GM19395 (cell line): ENCODE results near the gene ZNF532.

Experiments
- ATAC-seq: cut with Tn5 transposase; IDR thresholded peaks from one replicate; pipeline ENCODE4 v1.9.1; 2021; ENCODE audit warnings: mild to moderate bottlenecking, moderate library complexity; ENCODE audit not compliant: unreplicated experiment

Gene ZNF532

DNA sequence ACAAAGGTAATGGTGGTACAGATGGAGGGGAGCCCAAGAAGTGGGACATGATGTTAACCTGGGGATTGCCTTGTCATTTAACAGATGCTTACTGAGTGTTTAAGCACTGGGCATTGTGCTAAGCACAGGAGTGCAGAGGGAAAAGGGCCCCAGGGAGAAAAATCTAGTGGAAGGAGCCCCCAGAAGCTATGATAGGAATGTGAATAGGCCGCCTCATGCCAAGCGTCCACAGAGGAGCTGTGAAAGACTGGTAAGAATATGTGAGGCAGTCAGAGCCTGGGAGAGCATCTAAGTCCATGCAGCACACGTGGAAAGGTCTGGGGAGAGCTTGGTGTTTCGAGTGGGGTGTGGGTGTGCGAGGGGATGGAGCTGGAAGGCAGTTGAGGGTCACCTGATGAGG is 5.5 kb downstream of the ZNF532 start:
- no peak for ATAC-seq

DNA sequence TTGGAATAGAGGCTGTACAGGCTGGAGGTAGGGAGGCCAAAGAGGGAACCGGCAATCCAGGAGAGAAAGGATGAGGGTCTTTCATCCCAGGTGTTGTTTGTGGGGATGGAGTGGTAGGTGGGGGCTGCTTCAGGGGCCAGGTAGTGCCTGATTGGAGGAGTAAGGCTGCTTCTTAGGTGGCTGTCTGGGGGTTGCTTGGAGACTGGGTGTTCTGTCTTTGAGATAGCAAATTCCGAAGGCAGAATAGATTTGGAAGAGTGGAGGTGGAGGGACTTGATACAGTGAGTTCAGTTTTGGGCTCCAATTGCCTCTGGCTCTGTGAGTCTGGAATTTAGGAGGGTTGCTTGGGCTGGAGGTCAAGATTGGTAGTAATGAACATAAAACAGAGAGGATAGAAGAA is 5.9 kb downstream of the ZNF532 start:
- ATAC-seq, result no peak

DNA sequence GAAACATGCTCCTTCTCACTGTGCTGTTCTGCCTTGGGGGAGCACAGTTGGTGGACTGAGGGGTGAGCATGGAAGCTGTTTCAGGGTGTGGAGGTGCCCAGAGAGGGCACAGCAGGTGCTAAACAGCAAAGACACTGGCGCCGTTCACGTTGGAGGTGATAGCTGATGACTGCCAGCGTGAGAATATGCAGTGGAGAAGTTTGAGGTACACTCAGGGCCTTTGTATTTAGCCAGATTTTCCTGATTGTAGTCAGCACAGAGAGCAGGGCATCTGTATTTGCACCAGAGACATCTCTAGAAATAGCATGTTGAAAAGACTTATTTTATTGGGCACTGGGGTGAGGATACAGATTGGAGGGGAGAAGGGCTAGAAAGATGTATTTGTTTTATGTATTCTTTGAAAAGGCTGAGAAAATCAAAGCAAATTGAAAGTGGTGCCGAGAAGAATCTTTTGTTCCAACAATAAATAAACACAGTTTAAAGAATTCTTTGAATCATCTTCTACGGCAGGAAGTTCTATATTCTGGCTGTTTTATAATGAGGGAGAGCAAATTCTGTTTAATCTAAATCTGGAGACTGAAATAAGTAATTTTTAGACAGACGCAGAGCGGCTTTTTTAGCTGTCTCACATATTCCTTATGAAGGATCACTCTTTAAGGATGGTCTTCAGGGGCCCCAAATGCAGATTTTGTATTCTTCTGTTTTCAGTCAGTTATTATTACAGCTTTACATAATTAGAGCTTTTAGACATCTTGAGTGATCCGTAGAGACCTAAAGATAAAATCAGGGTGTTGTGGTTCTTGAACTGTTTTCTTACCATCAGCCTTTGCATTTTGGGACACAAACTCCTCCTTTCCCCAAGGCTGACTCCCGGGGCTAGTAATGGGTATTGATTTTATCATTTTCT is 7.1 kb downstream of the ZNF532 start:
- no peak for ATAC-seq

DNA sequence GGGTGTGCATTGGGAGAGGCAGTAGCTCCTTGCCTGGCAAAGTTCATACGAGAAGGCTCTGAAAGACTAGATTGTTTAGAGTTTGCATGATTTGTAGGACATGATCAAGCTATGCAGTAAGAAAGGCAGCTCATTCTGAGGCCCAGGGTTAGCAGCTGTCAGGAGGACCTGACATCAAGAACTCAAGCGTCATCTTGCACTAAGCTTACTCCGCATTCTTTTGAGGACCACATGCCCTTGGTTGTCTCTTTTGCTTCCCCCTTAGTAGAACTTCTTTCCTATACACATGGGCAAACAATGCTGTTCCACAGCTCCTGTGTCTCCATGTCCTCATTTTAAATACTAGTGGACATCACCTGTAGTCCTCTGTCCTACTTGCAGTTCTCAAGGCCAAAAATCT is 14.0 kb downstream of the ZNF532 start:
- no peak for ATAC-seq

DNA sequence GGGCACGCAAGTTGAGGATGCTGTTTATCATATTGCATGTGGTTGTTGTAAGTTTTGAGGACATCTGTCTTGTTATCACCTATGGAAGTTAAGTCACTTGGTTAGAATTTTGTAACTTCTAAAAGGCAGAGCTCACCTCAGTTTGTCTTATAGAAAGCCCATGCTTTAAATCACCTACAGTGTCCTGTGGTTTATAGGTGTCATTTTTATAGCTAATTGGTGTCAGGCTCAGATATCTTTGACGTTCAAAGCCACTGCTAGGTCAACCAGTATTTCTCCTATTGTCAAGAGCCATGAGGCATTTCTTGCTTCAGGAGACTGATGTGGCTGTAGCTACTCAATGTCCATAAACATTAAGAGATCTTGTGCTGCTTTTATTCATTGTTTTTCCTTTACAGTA is 16.8 kb downstream of the ZNF532 start:
- no peak for ATAC-seq

DNA sequence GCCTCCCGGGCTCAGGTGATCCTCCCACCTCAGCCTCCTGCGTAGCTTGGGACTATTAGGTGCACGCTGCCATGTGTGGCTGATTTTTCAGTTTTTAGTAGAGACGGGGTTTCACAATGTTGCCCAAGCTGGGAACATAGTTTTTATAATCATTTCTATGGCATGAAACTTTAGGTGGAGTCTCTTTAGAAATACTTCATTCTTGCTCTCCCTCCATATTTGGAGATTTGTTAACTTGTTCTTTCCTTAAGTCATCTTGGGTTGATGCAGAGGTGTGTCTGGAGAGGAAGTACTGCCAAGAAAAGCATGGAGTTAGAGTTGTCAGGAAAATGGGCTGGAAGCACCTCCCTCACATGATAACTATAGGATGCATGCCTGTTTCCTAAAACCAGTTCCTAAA is 17.4 kb downstream of the ZNF532 start:
- no peak for ATAC-seq

DNA sequence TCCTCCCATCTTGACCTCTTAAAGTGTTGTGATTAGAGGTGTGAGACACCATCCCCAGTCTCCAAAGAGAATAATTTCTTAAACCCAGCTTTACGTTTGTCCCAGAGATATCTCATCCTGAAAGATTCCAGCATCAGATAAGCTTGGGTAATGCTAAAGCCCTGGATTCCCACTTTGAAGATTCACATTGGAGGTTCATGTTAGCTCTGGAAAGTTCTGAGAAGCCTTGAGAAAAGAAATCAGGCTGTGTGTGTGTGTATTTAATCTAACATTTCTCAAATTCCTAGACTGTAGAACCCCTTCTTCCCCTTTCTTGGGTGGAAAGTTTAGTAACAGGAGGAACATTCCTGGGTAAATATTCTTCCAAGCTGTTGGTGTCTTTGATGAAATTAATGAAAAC is 18.0 kb downstream of the ZNF532 start:
- ATAC-seq, result no peak

DNA sequence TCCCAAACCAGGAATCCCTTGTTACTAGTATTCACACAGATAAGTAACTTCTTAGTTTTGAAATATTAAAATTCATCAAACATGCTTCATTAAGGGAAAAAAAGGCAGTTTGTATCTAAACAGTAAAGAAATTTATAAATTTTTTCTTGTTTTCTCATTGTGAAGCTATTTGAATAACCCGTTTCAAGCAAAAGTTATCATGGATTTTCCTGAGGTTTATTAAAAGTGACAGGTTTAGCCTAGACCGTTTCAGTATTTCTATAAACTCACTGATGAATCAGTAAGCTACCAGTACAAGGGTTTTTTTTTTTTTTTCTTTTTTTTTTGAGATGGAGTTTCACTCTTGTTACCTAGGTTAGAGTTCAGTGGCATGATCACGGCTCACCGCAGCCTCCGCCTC is 20.0 kb downstream of the ZNF532 start:
- no peak for ATAC-seq

DNA sequence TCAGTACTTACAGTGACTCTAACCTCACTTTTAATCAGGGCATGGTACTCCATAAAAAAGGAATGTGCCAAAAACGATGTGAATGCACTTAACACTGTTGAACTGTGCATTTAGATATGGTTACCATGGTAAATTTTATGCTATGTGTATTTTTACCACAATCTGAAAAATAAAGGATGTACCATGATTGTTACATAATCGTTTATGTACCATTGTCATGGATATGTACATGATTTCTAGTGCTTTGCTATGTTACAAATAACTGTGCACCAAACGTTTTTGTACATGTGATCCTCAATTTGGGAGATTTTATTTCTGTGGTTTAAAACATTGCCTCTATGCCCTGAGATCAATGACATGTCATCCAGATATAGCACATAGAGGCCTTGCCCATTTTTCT is 21.8 kb downstream of the ZNF532 start:
- no peak for ATAC-seq

DNA sequence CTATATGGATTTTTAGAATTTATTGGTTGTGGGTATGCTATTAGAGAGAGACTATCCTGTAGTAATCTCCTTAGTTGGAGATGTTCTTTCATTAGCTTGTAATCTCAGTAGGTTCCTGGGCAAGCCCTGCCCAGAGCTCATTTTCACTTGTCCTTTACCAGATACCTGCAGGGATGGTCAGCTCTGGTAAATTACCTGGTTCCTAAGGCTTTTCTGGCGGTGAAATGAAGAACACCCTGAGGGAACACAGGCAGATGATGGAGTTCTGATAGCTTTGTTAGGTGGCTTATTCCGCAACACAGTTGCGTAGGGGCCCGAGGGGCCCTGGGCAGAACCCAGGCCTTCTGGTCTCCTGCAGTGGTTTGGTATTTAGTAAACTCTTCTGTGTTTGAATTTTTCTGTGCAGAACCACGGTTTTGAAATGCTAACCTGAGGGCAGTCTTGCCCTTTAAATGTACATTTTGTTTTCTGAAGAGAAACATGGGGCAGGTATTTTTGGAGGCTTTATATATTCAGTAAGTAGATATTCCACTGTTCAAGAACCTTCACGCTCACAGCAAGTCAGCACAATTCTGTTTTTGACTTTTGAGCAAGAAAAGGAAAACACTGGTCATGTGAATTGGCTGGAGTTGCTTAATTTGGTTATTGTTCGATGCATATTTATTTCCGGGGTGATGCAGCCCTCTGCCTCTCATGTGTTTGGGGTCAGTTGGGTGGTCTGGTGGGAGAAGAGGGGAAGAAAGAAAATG is 22.4 kb downstream of the ZNF532 start:
- no peak for ATAC-seq

DNA sequence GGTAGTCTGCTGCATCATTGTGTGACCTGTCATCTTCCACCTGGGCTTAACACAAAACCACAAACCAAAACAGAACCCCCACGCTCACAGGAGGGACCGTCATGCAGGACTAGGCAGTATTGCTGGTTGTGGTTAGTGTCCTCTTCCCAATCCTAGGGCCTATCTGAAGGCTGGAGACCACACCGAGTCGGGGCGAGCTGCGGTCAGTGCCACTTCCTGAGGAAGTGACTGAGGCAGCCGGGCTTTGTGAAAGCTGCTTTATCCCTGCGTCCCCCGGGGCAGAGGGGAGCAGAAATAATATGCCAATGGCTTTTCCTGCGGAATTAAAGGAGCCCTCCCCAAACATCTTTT is 22.9 kb downstream of the ZNF532 start:
- peak; percentile 78 for ATAC-seq

DNA sequence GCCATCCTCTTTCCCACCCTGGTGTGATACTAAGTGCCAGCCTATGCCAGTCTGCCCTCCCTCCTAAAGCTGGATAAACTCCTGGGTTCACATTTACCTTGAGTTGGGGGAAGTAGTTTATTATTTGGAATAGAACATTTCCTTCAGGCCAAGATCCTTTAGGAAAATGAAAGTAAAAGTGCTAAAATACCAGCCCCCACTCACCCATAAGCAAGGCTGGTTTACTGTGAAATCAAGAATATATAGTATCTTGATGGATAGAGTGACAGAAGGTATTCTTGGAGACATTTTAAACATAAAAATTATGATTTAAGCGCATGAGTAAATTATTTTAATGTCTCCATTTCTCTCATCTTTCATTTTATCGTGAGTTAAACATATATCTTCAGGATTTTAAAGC is 27.1 kb downstream of the ZNF532 start:
- ATAC-seq, result no peak

DNA sequence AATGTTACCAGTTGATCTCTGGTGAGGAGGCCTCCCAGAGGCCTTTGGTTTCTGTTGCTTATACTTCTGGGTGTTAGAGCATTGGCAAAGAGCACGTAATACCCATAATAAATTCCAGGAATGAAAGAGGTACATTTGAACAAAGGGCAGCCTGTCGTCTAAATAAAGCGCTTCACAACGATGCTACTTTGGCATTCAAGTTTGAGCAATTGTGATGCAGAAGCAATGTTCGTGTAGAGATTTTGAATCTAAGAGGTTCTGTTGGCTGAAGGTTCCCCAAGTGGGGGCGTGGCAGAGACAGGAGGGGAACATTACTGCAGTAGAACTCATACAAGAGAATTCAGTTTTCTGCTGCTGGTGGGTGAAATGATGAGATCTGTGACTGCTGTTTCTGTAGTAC is 27.8 kb downstream of the ZNF532 start:
- no peak for ATAC-seq

DNA sequence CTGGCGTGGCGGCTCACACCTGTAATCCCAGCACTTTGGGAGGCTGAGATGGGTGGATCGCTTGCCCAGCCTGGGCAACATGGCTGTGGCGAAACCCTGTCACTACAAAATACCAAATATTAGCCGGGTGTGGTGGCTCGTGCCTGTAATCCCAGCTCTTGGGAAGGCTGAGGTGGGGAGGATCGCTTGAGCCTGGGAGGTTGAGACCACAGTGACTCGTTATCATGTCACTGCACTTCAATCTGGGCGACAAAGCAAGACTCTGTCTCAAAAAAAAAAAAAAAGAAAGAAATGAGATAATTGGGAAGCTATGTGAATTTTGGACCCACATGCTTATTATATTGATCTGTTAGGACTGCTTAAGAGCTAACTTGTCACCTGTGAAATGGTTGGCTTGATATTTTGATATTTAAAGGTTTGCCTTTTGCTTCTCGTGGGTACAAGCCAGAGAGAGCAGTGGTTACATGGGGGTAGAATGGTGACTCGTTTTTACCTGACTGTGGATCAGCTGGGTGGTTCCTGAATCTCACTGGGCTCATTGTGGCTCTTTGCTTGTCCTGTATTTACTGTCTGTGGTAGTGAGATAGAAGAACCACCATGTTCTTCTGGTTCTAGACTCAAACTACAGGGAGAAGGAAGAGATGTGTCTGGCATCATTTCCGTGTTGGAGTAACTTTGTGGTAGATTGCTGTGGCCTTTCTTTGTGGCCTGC is 28.9 kb downstream of the ZNF532 start:
- ATAC-seq, result no peak

DNA sequence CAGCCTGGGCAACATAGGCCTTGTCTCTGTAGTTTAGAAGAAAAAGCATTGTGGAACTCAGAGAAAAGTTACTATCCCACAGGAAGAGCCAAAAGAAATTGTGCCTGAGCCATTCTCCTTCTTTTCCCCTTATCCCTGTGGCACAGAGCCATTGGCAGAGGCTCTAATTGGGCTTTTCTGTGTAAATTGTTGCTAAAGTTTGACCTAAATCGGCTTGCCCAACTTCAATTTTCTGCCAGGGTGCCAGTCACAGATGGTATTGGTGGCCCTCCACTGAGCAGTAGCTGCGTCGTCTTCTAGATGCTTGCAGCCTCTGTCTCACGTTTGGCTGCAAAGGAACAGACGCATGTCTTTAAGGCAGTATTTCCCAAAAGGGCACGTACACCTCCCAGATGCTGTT is 30.3 kb downstream of the ZNF532 start:
- no peak for ATAC-seq

DNA sequence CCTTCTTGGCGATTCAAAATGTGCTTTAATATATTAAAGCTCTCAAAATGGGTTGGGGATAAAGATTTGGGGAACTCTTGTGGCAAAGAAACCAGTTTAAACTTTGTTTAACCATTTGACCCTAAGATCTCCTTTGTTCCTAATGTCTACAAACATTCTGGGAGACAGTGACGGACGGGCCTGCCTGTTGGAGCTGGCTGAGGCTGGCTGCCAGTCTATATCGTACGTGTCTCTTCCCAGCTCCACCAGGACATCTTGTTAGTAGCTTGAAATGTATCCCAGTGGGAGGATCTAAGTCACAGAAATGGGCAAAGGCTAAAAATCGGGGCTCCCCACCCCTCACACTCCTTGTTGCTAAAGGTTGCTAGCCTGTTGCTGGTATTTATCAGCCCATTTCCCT is 30.7 kb downstream of the ZNF532 start:
- no peak for ATAC-seq

DNA sequence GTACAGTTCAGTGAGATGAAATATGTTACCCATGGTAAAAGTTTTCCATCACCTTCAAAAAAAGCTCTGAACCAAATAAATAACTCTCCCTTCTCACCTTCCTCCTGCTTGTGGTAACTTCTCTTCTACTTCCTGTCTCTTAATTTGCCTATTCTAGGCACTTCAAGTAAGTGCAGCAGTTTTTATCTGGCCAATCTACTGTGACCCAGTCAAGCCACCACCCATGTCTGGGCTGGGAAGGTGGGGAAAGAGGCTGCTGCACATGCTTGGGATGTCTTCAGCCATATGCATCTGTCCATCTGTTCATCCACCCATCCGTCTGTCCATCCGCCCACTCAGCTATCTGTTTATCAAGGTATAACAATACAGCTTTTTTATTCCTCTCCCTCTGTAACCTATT is 31.6 kb downstream of the ZNF532 start:
- ATAC-seq, result peak; percentile 82

DNA sequence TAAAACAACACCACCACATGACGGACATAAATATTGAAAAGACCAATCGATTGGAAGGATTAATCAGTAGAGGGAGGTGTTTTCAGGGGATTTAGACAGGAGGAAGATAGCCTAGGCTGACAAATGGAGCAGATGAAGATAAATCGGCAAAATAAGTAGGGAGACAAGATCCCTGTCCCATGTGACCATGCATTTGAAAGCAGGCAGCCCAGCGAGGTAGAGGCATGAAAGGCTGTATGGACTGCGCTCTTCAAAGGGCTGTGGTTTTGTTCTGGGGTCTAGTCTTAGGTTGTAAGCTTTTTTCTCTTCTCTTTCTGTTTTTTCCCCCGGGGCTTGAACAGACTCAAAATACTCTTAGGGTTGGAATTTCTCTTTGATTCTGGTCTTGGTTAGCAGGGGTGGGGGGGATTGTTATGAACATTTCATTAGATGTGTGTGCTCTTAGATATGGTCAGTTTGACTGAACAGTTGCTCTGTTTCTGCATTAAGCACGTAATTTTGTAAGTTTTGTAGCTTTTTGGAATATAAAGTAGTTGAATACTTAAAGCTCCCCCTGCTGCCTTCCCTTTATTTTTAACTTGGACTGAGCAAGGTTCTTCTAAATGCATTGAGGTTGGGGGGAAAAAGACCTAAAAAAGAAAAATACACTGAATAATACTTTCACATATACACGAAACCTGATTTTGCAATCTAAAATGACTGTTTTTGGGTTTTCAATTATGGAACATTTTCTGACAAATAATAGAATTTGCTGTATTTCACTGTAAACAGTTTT is 32.2 kb downstream of the ZNF532 start:
- ATAC-seq, result no peak

DNA sequence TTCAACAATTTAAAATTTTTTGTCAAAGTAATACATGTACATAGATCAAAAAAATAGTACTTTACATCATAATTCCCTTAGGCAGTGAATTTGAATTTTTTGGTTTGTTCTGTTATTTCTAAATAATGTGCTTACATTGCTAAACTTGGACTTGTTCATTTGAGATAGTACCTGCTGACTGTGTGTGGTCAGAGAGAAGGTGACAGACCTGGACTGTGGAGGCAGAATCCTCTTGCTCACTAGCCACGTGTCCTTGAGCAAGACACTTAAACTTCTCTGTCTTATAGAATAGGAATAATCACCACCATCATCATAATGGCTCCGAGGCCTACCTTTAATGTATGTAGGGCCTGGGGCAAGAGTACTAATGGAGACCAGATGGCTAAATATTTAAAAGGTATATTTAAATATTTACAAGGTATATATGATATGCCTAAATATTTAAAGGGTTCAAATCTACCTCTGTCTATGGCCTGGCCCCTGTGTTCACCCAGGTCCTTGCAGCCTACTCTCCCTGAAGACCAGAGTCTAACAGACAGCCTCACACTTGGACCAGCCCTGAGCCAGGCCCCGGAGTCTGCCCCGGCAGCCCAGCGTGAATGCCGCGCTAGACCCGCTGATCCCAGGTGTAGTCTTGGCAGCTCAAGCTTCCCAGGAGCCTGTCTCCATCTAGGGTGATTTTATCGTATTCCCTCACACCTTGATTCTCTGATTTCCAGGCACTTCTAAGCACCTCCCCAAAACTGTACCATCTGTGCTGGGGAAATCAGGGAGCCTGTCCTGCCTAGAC is 33.5 kb downstream of the ZNF532 start:
- no peak for ATAC-seq

DNA sequence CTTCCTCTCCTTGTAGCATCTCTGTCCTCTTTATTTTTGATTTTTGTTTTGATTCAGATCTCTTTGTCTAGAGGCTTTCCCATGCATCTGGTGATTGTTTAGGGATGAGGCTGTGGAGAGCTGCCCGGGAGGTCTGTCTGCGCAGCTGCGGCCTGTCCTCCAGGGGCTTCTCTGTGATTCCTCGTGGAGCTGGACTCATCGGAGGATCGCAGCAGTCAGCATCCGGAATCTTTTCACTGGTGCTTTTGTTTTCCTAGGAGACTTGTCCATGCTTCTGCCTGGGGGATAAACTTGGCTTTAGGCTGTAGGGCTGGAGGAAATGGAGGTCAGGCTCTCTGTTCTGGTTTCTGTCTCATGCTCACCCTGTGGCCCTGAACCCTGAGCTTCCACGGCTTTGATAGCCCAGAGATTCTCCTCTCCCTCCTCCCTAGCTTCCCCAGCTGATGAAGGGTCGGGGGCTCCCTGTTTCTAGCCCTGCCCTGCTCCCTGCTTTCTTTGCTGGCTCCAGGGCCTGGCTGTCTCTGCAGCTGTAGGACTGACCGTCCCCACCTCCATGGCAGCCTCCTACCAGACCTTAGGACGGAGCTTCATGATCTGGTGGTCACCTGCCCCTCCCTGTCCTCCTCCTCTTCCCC is 35.5 kb downstream of the ZNF532 start:
- ATAC-seq, result no peak
